HepG2 (cell line): ENCODE data around the gene THAP6. TPM values are rescaled to one million over a fixed set of nuclear protein-coding genes. Genes with fewer than 3 reads are reported as not detected.

Experiments used
- polyA plus RNA-seq, 8 experiments: library from polyadenylated mRNA; depleted of rRNA in 3 of 8; stranded (reverse) in 7 of 8; unstranded in 1 of 8; fragments of >200 nt; fragmentation: Illumina TruSeq in 4 of 8; extraction: Trizol in 4 of 8; gene quantifications; 2 replicates each; pipeline versions ENCODE4 v1.2.1 to v1.2.3, GENCODE V29; 2011 to 2016; ENCODE audit warnings: low read depth in 4 of 8, missing spikeins in 1 of 8, mixed read lengths in 1 of 8; ENCODE audit not compliant: insufficient read depth in 1 of 8
- total RNA-seq, 5 experiments: library from RNA; depleted of rRNA; stranded (reverse); fragments of >200 nt; fragmentation: Illumina TruSeq; extraction: Trizol; gene quantifications; 2 replicates each; pipeline ENCODE4 v1.2.3, GENCODE V29; 2016; ENCODE audit warnings: low read depth in 1 of 5

The THAP6 gene
- total and polyA plus RNA-seq, 2 of the 13 experiments (the other 11 are each of a cell fraction or from before 2014, with no cell fraction given) = 9.3 to 14.7 TPM

Other genes starting within 250 kb of the THAP6 start
- 30.5 and 42.6 TPM in 2 replicates for gene RCHY1, start 70 bp upstream of the THAP6 start, total RNA-seq (2016; rRNA removed; fragmentation: Illumina TruSeq; extraction: Trizol)
- 14.6 and 19.9 TPM in 2 replicates for gene RCHY1, start 70 bp upstream of the THAP6 start, polyA plus RNA-seq (2011; rRNA removed)
- not detected in 2 replicates for gene ODAPH, start 41.6 kb downstream of the THAP6 start, total RNA-seq (2016; rRNA removed; fragmentation: Illumina TruSeq; extraction: Trizol)
- gene ODAPH, start 41.6 kb downstream of the THAP6 start, polyA plus RNA-seq (2011; rRNA removed) = 0.50 TPM in 1 of 2 replicates, not detected in the other
- gene CDKL2, start 116.1 kb downstream of the THAP6 start, total RNA-seq (2016; rRNA removed; fragmentation: Illumina TruSeq; extraction: Trizol) = not detected in 2 replicates
- not detected in 2 replicates for gene CDKL2, start 116.1 kb downstream of the THAP6 start, polyA plus RNA-seq (2011; rRNA removed)
- 179 and 316 TPM in 2 replicates for gene G3BP2, start 158.9 kb downstream of the THAP6 start, total RNA-seq (2016; rRNA removed; fragmentation: Illumina TruSeq; extraction: Trizol)
- 45.9 and 51.7 TPM in 2 replicates for gene G3BP2, start 158.9 kb downstream of the THAP6 start, polyA plus RNA-seq (2011; rRNA removed)
- gene USO1, start 210.1 kb downstream of the THAP6 start, total RNA-seq (2016; rRNA removed; fragmentation: Illumina TruSeq; extraction: Trizol) = 87.7 and 111 TPM in 2 replicates
- 40.8 and 52.2 TPM in 2 replicates for gene USO1, start 210.1 kb downstream of the THAP6 start, polyA plus RNA-seq (2011; rRNA removed)